ENCODE data around the gene MAPK8IP3.

GRCh38 chr16:1772362-1772907 is 66.4 kb downstream of the MAPK8IP3 start, which contains the start of gene EME2:
- TF ChIP-seq CTCF (IDR thresholded peaks at IDR 0.05) (no peak), ZFX (IDR thresholded peaks at IDR 0.05; ENCODE audit: borderline replicate concordance) (no peak)

Measured in 22Rv1 (cell line).